MM.1S (cell line): ENCODE data around the gene TKTL1.

Source experiments
- DNase-seq: peaks from one replicate; pipeline ENCODE4 v3.0.0-alpha.2; 2015
- H2AFZ ChIP-seq: fragments of 300-600 bp; sonication (generic); 2 replicates; pipeline ENCODE4 v1.6.0; 2016; ENCODE audit warnings: antibody characterized with exemption, low read length
- H3F3A ChIP-seq: fragments of 300-600 bp; sonication (generic); 2 replicates; pipeline ENCODE4 v1.6.1; 2016; ENCODE audit warnings: mild to moderate bottlenecking, antibody characterized with exemption, low read length, moderate library complexity, mixed read lengths; ENCODE audit not compliant: insufficient read depth
- H3K27ac ChIP-seq: fragments of 300-600 bp; sonication (generic); 2 replicates; pipeline ENCODE4 v1.5.1; 2016; ENCODE audit warnings: mild to moderate bottlenecking, low read length
- H3K27me3 ChIP-seq: fragments of 300-600 bp; sonication (generic); replicated peaks from 2 replicates; pipeline ENCODE4 v1.6.0; 2016; ENCODE audit warnings: low read length; ENCODE audit not compliant: insufficient read depth
- H3K36me3 ChIP-seq: fragments of 300-600 bp; sonication (generic); replicated peaks from 2 replicates; pipeline ENCODE4 v1.6.1; 2016; ENCODE audit warnings: mild to moderate bottlenecking, low read length, mixed read lengths; ENCODE audit not compliant: insufficient read depth
- H3K4me1 ChIP-seq: fragments of 300-600 bp; sonication (generic); 2 replicates; pipeline ENCODE4 v1.6.1; 2016; ENCODE audit warnings: low read length, mixed read lengths
- H3K4me2 ChIP-seq: fragments of 300-600 bp; sonication (generic); 2 replicates; pipeline ENCODE4 v1.6.0; 2016; ENCODE audit warnings: low read depth, low read length
- H3K4me3 ChIP-seq: fragments of 300-600 bp; sonication (generic); 2 replicates; pipeline ENCODE4 v1.5.1; 2016; ENCODE audit warnings: low read length, mixed read lengths
- H3K79me2 ChIP-seq: fragments of 300-600 bp; sonication (generic); 2 replicates; pipeline ENCODE4 v1.6.1; 2016; ENCODE audit warnings: mixed run types, low read length, mixed read lengths
- H3K9ac ChIP-seq: fragments of 300-600 bp; sonication (generic); 2 replicates; pipeline ENCODE4 v1.6.1; 2016; ENCODE audit warnings: low read length, mixed read lengths
- H3K9me2 ChIP-seq: fragments of 300-600 bp; sonication (generic); replicated peaks from 2 replicates; pipeline ENCODE4 v1.6.1; 2016; ENCODE audit warnings: mild to moderate bottlenecking, low read length, mixed read lengths; ENCODE audit not compliant: insufficient read depth
- H3K9me3 ChIP-seq: fragments of 300-600 bp; sonication (generic); replicated peaks from 2 replicates; pipeline ENCODE4 v1.6.1; 2016; ENCODE audit warnings: mild to moderate bottlenecking, low read length, mixed read lengths; ENCODE audit not compliant: insufficient read depth
- H4K20me1 ChIP-seq: fragments of 300-600 bp; sonication (generic); 2 replicates; pipeline ENCODE4 v1.6.1; 2016; ENCODE audit warnings: mild to moderate bottlenecking, low read length, moderate library complexity, mixed read lengths; ENCODE audit not compliant: insufficient read depth
- EZH2 ChIP-seq: fragments of 300-600 bp; sonication (generic); optimal IDR thresholded peaks from 2 replicates; pipeline ENCODE3; 2017; ENCODE audit warnings: low read depth, mild to moderate bottlenecking, antibody characterized with exemption, low read length, mixed read lengths
- EZH2phosphoT487 ChIP-seq: fragments of 300-600 bp; sonication (generic); IDR thresholded peaks from 2 replicates; pipeline ENCODE4 v1.6.1; 2018; ENCODE audit warnings: antibody characterized with exemption, low read length
- TF ChIP-seq, protein P1 (sequence below): fragments of 300-600 bp; sonication (generic); IDR thresholded peaks from 2 replicates; pipeline ENCODE4 v1.5.1; 2016; ENCODE audit warnings: antibody characterized with exemption, low read length, mixed read lengths

Gene TKTL1

GRCh38 chrX:154365997-154366665, 70.5 kb downstream of the TKTL1 start:
- Histone ChIP-seq H3K9me2 (no peaks in the 10 kb centered on the region), H3F3A (no peaks in the 10 kb centered on the region), H3K79me2 (peaks cover 36% of the 10 kb centered on the region), H2AFZ (no peak overlapping the region), H3K27ac (no peak overlapping the region), H3K4me2 (no peak overlapping the region), H4K20me1 (no peaks in the 10 kb centered on the region), H3K27me3 (no peaks in the 10 kb centered on the region), H3K4me1 (0 out of 2 replicates have a peak, but pooled peaks cover 3% of the 10 kb centered on the region), H3K4me3 (no peak overlapping the region), H3K9ac (no peak overlapping the region), H3K9me3 (no peaks in the 10 kb centered on the region), H3K36me3 (no peaks in the 10 kb centered on the region)
- TF ChIP-seq EZH2phosphoT487 (no peak), EZH2 (no peak)
- TF ChIP-seq, protein P1, sequence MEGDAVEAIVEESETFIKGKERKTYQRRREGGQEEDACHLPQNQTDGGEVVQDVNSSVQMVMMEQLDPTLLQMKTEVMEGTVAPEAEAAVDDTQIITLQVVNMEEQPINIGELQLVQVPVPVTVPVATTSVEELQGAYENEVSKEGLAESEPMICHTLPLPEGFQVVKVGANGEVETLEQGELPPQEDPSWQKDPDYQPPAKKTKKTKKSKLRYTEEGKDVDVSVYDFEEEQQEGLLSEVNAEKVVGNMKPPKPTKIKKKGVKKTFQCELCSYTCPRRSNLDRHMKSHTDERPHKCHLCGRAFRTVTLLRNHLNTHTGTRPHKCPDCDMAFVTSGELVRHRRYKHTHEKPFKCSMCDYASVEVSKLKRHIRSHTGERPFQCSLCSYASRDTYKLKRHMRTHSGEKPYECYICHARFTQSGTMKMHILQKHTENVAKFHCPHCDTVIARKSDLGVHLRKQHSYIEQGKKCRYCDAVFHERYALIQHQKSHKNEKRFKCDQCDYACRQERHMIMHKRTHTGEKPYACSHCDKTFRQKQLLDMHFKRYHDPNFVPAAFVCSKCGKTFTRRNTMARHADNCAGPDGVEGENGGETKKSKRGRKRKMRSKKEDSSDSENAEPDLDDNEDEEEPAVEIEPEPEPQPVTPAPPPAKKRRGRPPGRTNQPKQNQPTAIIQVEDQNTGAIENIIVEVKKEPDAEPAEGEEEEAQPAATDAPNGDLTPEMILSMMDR: no peak
- no peak for DNase-seq

DNA sequence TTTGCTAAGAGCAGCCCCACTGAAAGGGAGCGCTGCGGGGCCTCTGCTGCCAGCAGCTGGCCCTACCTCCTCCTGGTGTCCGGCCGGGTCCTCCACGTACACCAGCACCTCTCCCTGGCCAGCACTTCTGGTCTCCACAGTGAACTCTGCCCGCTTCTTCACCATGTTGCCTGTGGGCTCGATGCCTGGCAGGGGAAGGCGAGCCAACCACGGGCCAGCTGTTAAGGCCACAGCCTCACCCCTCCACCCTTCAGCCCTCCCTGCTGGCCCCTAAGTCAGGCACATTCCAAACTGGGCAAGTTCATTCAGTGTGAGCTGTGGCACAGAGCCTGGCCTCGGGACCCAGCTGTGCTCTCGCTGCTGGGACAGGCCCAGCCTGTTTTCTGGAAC, 71.1 kb downstream of the TKTL1 start:
- Histone ChIP-seq H3K79me2 (peaks cover 36% of the 10 kb centered on the region), H3K9me3 (no peaks in the 10 kb centered on the region), H2AFZ (no peak overlapping the region), H3K9me2 (no peaks in the 10 kb centered on the region), H3K36me3 (no peaks in the 10 kb centered on the region), H3K4me3 (no peak overlapping the region), H3K9ac (no peak overlapping the region), H3K27me3 (no peaks in the 10 kb centered on the region), H3F3A (no peaks in the 10 kb centered on the region), H3K4me1 (0 out of 2 replicates have a peak, but pooled peaks cover 3% of the 10 kb centered on the region), H3K27ac (no peak overlapping the region), H4K20me1 (no peaks in the 10 kb centered on the region), H3K4me2 (no peak overlapping the region)
- no peak for DNase-seq
- TF ChIP-seq EZH2: no peak
- no peak for TF ChIP-seq EZH2phosphoT487
- TF ChIP-seq, protein P1: no peak

DNA sequence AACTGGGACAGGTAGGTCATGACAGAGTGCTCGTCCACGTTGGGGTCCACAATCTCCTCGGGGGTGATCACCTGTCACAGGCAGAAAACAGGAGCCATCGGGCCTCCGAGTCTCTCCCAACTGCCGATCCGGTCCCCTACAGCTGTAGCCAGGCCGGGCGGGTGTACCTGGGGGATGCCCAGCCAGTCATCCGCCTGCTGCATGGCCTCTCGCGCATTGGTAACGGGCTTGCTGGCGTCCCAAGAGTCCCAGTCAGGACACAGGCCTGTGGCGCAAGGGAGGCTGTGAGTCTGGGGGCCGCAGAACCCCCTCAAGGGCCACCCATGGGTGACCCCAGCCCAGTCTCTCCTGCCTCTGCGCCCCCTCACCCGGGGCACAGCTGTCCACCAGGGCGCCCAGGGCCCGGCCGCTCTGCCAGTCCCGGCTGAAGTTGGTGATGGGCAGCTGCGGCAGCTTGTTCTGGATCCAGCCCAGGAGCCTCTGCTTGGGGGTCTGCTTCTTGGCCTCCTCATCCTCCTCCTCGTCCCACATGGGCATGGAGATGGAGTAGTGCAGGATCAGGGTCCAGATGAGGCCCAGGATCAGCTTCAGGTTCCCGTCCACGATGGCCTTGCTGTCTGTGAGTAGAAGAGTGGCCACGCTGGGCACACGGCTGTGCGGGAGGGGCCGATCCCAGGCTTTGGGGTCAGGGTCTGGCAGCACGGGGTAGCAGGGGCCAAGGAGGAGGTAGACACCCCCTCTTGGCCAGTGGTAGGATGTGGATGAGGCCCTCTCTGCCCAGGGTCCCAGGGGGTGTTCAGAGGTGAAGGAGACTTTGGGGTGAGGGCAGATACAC, 72.1 kb downstream of the TKTL1 start:
- TF ChIP-seq, protein P1: no peak
- Histone ChIP-seq H2AFZ (no peak overlapping the region), H3K9me3 (no peaks in the 10 kb centered on the region), H3K4me2 (no peak overlapping the region), H3K9me2 (no peaks in the 10 kb centered on the region), H3K79me2 (peaks cover 36% of the 10 kb centered on the region), H3K9ac (no peak overlapping the region), H3K4me3 (no peak overlapping the region), H4K20me1 (no peaks in the 10 kb centered on the region), H3F3A (no peaks in the 10 kb centered on the region), H3K4me1 (0 out of 2 replicates have a peak, but pooled peaks cover 6% of the 10 kb centered on the region), H3K27ac (no peak overlapping the region), H3K36me3 (no peaks in the 10 kb centered on the region), H3K27me3 (no peaks in the 10 kb centered on the region)
- no peak for DNase-seq
